DND-41 (cell line): ENCODE results near the gene MRPS14.

Source experiments
- ATAC-seq: fragments of 200-7000 bp; cut with Tn5 transposase; 3 replicates; pipeline ENCODE4 v1.9.1; 2021; ENCODE audit warnings: low read depth; ENCODE audit not compliant: insufficient read depth
- DNase-seq: peaks from one replicate; pipeline ENCODE4 v3.0.0-alpha.2; 2020
- H2AFZ ChIP-seq: 2 replicates; pipeline ENCODE4 v1.6.0; 2012; ENCODE audit warnings: low read depth, low read length
- H3K27ac ChIP-seq: 2 replicates; pipeline ENCODE4 v1.5.1; 2012; ENCODE audit warnings: low read length, inconsistent platforms
- H3K27me3 ChIP-seq: fragments of 200-600 bp; sonication (generic); 2 replicates; pipeline ENCODE4 v1.6.0; 2012; ENCODE audit warnings: low read length, mild to moderate bottlenecking, inconsistent platforms; ENCODE audit not compliant: insufficient read depth, poor library complexity
- H3K36me3 ChIP-seq: 2 replicates; pipeline ENCODE4 v1.5.1; 2012; ENCODE audit warnings: low read length, inconsistent platforms; ENCODE audit not compliant: insufficient read depth
- H3K4me1 ChIP-seq: 2 replicates; pipeline ENCODE4 v1.5.1; 2012; ENCODE audit warnings: mild to moderate bottlenecking, low read length; ENCODE audit not compliant: insufficient read depth
- H3K4me2 ChIP-seq: 2 replicates; pipeline ENCODE4 v1.6.0; 2012; ENCODE audit warnings: mild to moderate bottlenecking, moderate library complexity, low read length, inconsistent platforms; ENCODE audit not compliant: insufficient read depth
- H3K4me3 ChIP-seq, 2 experiments: fragments of 200-600 bp in 1 of 2; shearing (Covaris generic) in 1 of 2; 2 replicates each; pipeline ENCODE4 v1.5.1; 2012 to 2016; ENCODE audit warnings: inconsistent platforms in 2 of 2, low read length in 2 of 2, mild to moderate bottlenecking in 2 of 2, low read depth in 1 of 2, moderate library complexity in 1 of 2
- H3K79me2 ChIP-seq: 2 replicates; pipeline ENCODE4 v1.6.0; 2012; ENCODE audit warnings: low read length, inconsistent platforms; ENCODE audit not compliant: insufficient read depth
- H3K9ac ChIP-seq: 2 replicates; pipeline ENCODE4 v1.6.0; 2012; ENCODE audit warnings: low read depth, mild to moderate bottlenecking, inconsistent platforms, low read length, moderate library complexity
- H3K9me3 ChIP-seq: 2 replicates; pipeline ENCODE4 v1.5.1; 2012; ENCODE audit warnings: low read length, moderate library complexity, mild to moderate bottlenecking, inconsistent platforms; ENCODE audit not compliant: insufficient read depth, severe bottlenecking
- H4K20me1 ChIP-seq: 2 replicates; pipeline ENCODE4 v1.6.0; 2012; ENCODE audit warnings: low read length; ENCODE audit not compliant: insufficient read depth
- CTCF ChIP-seq: IDR thresholded peaks from 2 replicates; pipeline ENCODE4 v1.5.1; 2012; ENCODE audit warnings: borderline replicate concordance, low read length, moderate library complexity, mild to moderate bottlenecking; ENCODE audit not compliant: poor library complexity, severe bottlenecking; ENCODE audit errors: extremely low read depth
- EZH2 ChIP-seq: IDR thresholded peaks from 3 replicates; pipeline ENCODE4 v1.6.1; 2012; ENCODE audit warnings: borderline replicate concordance, low read depth, mild to moderate bottlenecking, moderate library complexity, low read length, inconsistent platforms; ENCODE audit not compliant: severe bottlenecking

MRPS14 gene

GRCh38 chr1:174963529-174964125, 59.6 kb downstream of the MRPS14 start:
- Histone ChIP-seq H3K79me2 (no peaks in the 10 kb centered on the region), H3K9me3 (no peaks in the 10 kb centered on the region), H3K27ac (peak overlapping the region; percentile 84), H3K27me3 (no peaks in the 10 kb centered on the region), H3K4me2 (no peak overlapping the region), H3K9ac (no peak overlapping the region), H3K4me3 (no peak overlapping the region), H4K20me1 (no peaks in the 10 kb centered on the region), H3K36me3 (no peaks in the 10 kb centered on the region), H2AFZ (no peak overlapping the region), H3K4me1 (peaks cover 59% of the 10 kb centered on the region)
- ATAC-seq (no peak), DNase-seq (no peak)
- TF ChIP-seq CTCF (no peak), EZH2 (no peak)
